ENCODE measurements around the gene MCCC2. TPM values are rescaled to one million over a fixed set of nuclear protein-coding genes. Genes with fewer than 3 reads are reported as not detected.

Gene MCCC2
- total RNA-seq, 1 experiment from 2014 or later: 47.2 TPM

- Histone ChIP-seq H3K36me3 (ENCODE audit: control insufficient read depth in 1 of 2, insufficient read depth in 2 of 2, low read length in 2 of 2) (no peaks in the 10 kb centered on the region; a peak in 1 of 4 replicates), H3K9ac (ENCODE audit: low read length) (no peak overlapping the region), H3K27me3 (ENCODE audit: insufficient read depth, low read length) (no peaks in the 10 kb centered on the region), H3K27ac (ENCODE audit: low read depth, low read length) (no peak overlapping the region), H2AFZ (ENCODE audit: low read depth, low read length, poor library complexity, severe bottlenecking) (no peak overlapping the region), H3K9me2 (ENCODE audit: insufficient read depth) (no peaks in the 10 kb centered on the region), H3K9me3 (ENCODE audit: control insufficient read depth in 1 of 2, insufficient read depth in 1 of 2, low read depth in 1 of 2, low read length in 2 of 2) (no peaks in the 10 kb centered on the region), H3K4me3 (replicated peaks in 1 of 2; ENCODE audit: low read depth in 1 of 2, low read length in 2 of 2) (no peak overlapping the region), H3K4me2 (ENCODE audit: low read length) (no peak overlapping the region), H3K4me1 (ENCODE audit: control insufficient read depth in 1 of 2, insufficient read depth in 2 of 2, low read length in 2 of 2) (no peaks in the 10 kb centered on the region), H3K79me2 (ENCODE audit: insufficient read depth, low read length) (no peaks in the 10 kb centered on the region), H4K20me1 (ENCODE audit: insufficient read depth) (no peaks in the 10 kb centered on the region)
- ChIA-PET POLR2A (no interaction called here), RAD21 (ENCODE audit: low non-redundant PET in 1 of 2, low total read pairs in 2 of 2, uncharacterized antibody in 2 of 2, unreplicated experiment in 2 of 2) (no interaction called here), CTCF (no interaction called here)
- no peak for DNase-seq (ENCODE audit: low read depth, low spot score)
- no TSS peak for BruUV-seq (replicated peaks)
- intact Hi-C loops (cut with micrococcal nuclease): no loop called here
- no peak for ATAC-seq
- TF ChIP-seq SRF (IDR thresholded peaks at IDR 0.05; ENCODE audit: low read depth) (no peak), YY1 (IDR thresholded peaks at IDR 0.05; ENCODE audit: extremely low read depth, insufficient replicate concordance, low read depth, low read length) (no peak), TCF7L2 (IDR thresholded peaks at IDR 0.05; ENCODE audit: borderline replicate concordance, extremely low read depth, insufficient read depth, insufficient read length) (no peak), EGR1 (IDR thresholded peaks at IDR 0.05; ENCODE audit: low read depth) (no peak), JUND (IDR thresholded peaks at IDR 0.05) (no peak), POLR2A (IDR thresholded peaks at IDR 0.05; ENCODE audit: borderline replicate concordance, extremely low read depth, insufficient read depth, insufficient read length) (no peak), REST (IDR thresholded peaks at IDR 0.05; ENCODE audit: low read depth) (no peak), ZNF274 (IDR thresholded peaks at IDR 0.05; ENCODE audit: low read depth, low read length) (no peak), POLR2AphosphoS5 (IDR thresholded peaks at IDR 0.05; ENCODE audit: low read depth, low read length) (no peak), FOSL1 (IDR thresholded peaks at IDR 0.05; ENCODE audit: low read depth) (no peak), EZH2 (IDR thresholded peaks at IDR 0.05) (no peak), ZBTB33 (IDR thresholded peaks at IDR 0.05; ENCODE audit: extremely low read depth, insufficient replicate concordance, low read length) (no peak), ELF1 (IDR thresholded peaks at IDR 0.05; ENCODE audit: borderline replicate concordance, low read depth) (no peak), RAD21 (IDR thresholded peaks at IDR 0.05; ENCODE audit: low read depth) (no peak)
- TF ChIP-seq, protein P1, sequence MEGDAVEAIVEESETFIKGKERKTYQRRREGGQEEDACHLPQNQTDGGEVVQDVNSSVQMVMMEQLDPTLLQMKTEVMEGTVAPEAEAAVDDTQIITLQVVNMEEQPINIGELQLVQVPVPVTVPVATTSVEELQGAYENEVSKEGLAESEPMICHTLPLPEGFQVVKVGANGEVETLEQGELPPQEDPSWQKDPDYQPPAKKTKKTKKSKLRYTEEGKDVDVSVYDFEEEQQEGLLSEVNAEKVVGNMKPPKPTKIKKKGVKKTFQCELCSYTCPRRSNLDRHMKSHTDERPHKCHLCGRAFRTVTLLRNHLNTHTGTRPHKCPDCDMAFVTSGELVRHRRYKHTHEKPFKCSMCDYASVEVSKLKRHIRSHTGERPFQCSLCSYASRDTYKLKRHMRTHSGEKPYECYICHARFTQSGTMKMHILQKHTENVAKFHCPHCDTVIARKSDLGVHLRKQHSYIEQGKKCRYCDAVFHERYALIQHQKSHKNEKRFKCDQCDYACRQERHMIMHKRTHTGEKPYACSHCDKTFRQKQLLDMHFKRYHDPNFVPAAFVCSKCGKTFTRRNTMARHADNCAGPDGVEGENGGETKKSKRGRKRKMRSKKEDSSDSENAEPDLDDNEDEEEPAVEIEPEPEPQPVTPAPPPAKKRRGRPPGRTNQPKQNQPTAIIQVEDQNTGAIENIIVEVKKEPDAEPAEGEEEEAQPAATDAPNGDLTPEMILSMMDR (IDR thresholded peaks at IDR 0.05 in 2 of 3, conservative IDR thresholded peaks at IDR 0.05 in 1 of 3; ENCODE audit: borderline replicate concordance in 1 of 3, insufficient read depth in 1 of 3, low read depth in 2 of 3, low read length in 2 of 3): no peak
- TF ChIP-seq, protein P2, sequence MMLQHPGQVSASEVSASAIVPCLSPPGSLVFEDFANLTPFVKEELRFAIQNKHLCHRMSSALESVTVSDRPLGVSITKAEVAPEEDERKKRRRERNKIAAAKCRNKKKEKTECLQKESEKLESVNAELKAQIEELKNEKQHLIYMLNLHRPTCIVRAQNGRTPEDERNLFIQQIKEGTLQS (IDR thresholded peaks at IDR 0.05): no peak
Observed at GRCh38 chr5:71632168-71632567, 45.0 kb downstream of the MCCC2 start.

All from HCT116 (cell line).